Measurements from ENCODE around the gene RAB44.

RAB44 gene

GRCh38 chr6:36688739-36689075 is 8.9 kb upstream of the RAB44 start:
- no peak for TF ChIP-seq CTCF (IDR thresholded peaks at IDR 0.05; ENCODE audit: low read length, missing control alignments)
- H3K4me3 ChIP-seq (replicated peaks; ENCODE audit: low read depth, low read length) = no peak overlapping the region
- no peak for DNase-seq (ENCODE audit: low read depth)

- H3K4me3 ChIP-seq (replicated peaks; ENCODE audit: low read depth, low read length) = no peak overlapping the region
- TF ChIP-seq CTCF (IDR thresholded peaks at IDR 0.05; ENCODE audit: low read length, missing control alignments) = no peak
- no peak for DNase-seq (ENCODE audit: low read depth)
These were observed 6.6 kb upstream of the RAB44 start for GRCh38 chr6:36691011-36691410.

GRCh38 chr6:36691612-36692011 is 6.0 kb upstream of the RAB44 start:
- no peak overlapping the region for H3K4me3 ChIP-seq (replicated peaks; ENCODE audit: low read depth, low read length)
- TF ChIP-seq CTCF (IDR thresholded peaks at IDR 0.05; ENCODE audit: low read length, missing control alignments) = no peak
- DNase-seq (ENCODE audit: low read depth) = no peak

GRCh38 chr6:36692220-36692619 is 5.4 kb upstream of the RAB44 start:
- no peak for DNase-seq (ENCODE audit: low read depth)
- no peak overlapping the region for H3K4me3 ChIP-seq (replicated peaks; ENCODE audit: low read depth, low read length)
- no peak for TF ChIP-seq CTCF (IDR thresholded peaks at IDR 0.05; ENCODE audit: low read length, missing control alignments)

GRCh38 chr6:36692861-36693702 is 4.5 kb upstream of the RAB44 start:
- no peak overlapping the region for H3K4me3 ChIP-seq (replicated peaks; ENCODE audit: low read depth, low read length)
- no peak for TF ChIP-seq CTCF (IDR thresholded peaks at IDR 0.05; ENCODE audit: low read length, missing control alignments)

GRCh38 chr6:36694616-36695015 is 3.0 kb upstream of the RAB44 start:
- H3K4me3 ChIP-seq (replicated peaks; ENCODE audit: low read depth, low read length) = no peak overlapping the region
- DNase-seq (ENCODE audit: low read depth) = no peak
- TF ChIP-seq CTCF (IDR thresholded peaks at IDR 0.05; ENCODE audit: low read length, missing control alignments) = no peak

More at GRCh38 chr6:36692861-36693702, 4.5 kb upstream of the RAB44 start:
- no peak for DNase-seq (ENCODE audit: low read depth)

- no peak for DNase-seq (ENCODE audit: low read depth)
These were observed 2.2 kb upstream of the RAB44 start for GRCh38 chr6:36695414-36695813.

More at GRCh38 chr6:36695414-36695813, 2.2 kb upstream of the RAB44 start:
- no peak overlapping the region for H3K4me3 ChIP-seq (replicated peaks; ENCODE audit: low read depth, low read length)
- no peak for TF ChIP-seq CTCF (IDR thresholded peaks at IDR 0.05; ENCODE audit: low read length, missing control alignments)
